ENCODE measurements around the gene HTATSF1.

HTATSF1 gene

DNA sequence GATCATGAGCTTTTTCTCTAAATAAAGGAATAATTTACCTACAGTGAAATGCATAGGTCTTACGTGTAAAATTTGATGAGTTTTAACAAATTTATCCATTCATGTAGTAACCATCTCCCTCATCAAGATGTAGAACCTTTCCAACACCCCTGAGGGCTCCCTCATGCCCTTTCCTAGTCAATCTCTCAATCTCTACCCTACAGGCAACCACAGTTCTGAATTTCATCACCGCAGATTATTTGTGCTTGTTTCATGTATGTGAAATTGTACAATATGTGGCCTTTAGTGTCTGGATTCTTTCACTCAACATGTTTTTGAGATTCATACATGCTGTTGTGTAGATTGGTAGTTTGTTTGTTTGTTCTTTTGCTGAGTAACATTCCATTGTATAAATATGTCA lies 36.7 kb downstream of the HTATSF1 start:
- Mint-ChIP-seq H3K4me3 (no peak overlapping the region), H3K4me1 (peaks cover 2% of the 10 kb centered on the region), H3K36me3 (no peaks in the 10 kb centered on the region), H3K27ac (no peak overlapping the region), H3K9me3 (no peaks in the 10 kb centered on the region)
- DNase-seq (ENCODE audit: low spot score in 2 of 2) (no peak), ATAC-seq (no peak)

DNA sequence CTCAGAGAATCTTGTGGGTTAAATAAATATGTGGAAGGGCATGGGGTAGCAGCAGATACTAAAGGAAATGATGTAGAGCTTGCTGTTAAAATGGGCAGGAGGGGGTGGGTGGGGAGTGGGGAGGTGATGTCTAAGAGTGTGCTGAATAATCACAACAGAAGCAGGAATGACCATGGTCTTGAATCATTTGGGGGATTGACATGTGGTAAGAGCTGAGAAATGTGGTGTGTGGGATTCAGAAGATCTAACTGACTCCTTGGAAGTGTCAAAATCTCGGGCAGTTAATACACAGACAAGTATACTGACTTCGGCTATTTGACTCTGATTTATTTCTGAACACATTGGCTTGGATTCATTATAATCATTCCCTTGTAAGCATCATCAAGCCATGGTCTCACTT lies 41.4 kb downstream of the HTATSF1 start:
- H3K27ac Mint-ChIP-seq = no peak overlapping the region
- DNase-seq (ENCODE audit: low spot score in 2 of 2) = no peak
- no peaks in the 10 kb centered on the region for H3K36me3 Mint-ChIP-seq
- no peaks in the 10 kb centered on the region for H3K9me3 Mint-ChIP-seq
- H3K4me1 Mint-ChIP-seq = peaks cover 15% of the 10 kb centered on the region
- ATAC-seq = peak; percentile 28
- H3K4me3 Mint-ChIP-seq = no peak overlapping the region

DNA sequence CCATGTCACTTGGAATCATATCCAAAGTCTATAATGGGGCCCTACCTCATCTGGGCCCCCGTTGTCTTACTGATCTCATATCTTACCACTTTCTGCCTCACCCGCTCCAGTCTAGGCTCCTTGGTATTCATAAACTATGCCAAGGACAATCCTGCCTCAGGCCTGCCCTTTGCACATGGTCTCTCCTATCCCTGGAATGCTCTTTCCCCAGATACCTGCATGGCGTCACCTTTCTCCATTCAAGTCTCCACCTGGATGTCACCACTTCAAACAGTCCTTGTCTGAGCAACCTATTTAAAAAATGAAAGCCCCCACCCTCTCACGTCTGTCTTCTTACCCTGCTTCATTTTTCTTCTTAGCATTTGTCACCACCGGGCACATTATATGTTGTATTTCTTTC lies 42.8 kb downstream of the HTATSF1 start:
- ATAC-seq = no peak
- Mint-ChIP-seq H3K27ac (no peak overlapping the region), H3K4me1 (peaks cover 23% of the 10 kb centered on the region), H3K36me3 (no peaks in the 10 kb centered on the region), H3K9me3 (no peaks in the 10 kb centered on the region), H3K4me3 (no peak overlapping the region)
- DNase-seq (ENCODE audit: low spot score in 2 of 2) = no peak

DNA sequence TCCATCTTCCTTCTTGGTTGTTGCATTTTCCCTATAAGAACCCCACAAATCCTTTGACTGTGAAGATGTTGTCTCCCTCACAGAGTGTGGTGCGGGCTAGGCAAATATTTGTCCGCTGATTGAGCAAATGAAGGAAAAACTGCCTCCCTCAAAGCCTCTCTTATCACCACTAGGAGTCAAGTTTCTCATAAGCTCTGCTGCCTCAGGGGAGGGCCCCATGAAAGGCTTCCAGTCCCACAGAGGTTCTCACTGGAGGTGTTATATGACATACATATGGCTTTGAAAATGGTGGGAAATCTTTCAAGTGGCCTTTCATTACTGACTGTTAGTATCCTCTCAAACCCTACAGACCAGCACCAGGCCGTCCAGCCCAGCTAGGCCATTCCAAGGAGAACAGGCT lies 43.9 kb downstream of the HTATSF1 start:
- H3K9me3 Mint-ChIP-seq = no peaks in the 10 kb centered on the region
- H3K27ac Mint-ChIP-seq = no peak overlapping the region
- no peaks in the 10 kb centered on the region for H3K36me3 Mint-ChIP-seq
- no peak overlapping the region for H3K4me3 Mint-ChIP-seq
- peaks cover 30% of the 10 kb centered on the region for H3K4me1 Mint-ChIP-seq
- ATAC-seq (no peak), DNase-seq (ENCODE audit: low spot score in 2 of 2) (no peak)

DNA sequence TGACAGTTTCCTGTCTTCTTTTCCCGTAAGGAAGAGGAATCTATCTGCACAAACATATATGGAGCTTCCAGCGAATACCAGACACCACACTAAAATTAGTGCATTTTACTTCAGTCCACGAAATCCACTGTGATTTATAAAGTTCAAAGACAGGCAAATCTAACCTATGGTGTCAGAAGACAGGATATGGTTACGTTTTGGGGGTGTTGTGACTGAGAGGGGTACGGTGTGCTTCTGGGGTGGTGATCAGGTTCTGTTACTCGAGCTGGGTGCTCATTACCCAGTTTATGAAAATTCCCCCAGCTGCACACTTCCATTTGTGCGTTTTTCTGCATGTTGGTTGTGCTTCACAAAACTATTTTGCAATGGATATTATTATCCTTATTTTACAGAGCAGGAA lies 44.9 kb downstream of the HTATSF1 start:
- Mint-ChIP-seq H3K4me3 (no peak overlapping the region), H3K4me1 (peaks cover 30% of the 10 kb centered on the region), H3K27ac (no peak overlapping the region), H3K36me3 (no peaks in the 10 kb centered on the region), H3K9me3 (no peaks in the 10 kb centered on the region)
- no peak for DNase-seq (ENCODE audit: low spot score in 2 of 2)
- no peak for ATAC-seq

DNA sequence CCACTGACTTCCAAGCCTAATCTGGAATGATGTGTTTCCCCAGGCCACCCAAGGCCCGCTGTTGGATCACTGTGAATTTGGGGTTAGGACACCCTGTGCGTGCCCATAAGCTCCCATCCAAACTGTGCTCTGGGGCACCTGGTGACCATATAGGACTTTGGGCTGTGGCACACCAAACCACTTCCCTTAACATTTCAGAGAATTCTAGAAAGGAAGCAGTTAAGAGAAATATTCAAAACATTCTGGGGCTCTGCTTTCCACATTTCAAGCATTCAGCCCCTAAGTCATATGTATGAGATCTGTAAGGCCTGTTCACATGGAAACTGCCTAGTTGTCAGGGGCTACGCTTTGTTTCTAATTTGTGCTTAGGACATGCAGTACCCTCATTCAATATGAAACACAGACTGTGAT lies 49.0 kb downstream of the HTATSF1 start:
- DNase-seq (ENCODE audit: low spot score in 2 of 2) = peak in 1 of 2 donors; percentile 53
- H3K27ac Mint-ChIP-seq = peak overlapping the region; percentile 84
- peak; percentile 82 for ATAC-seq
- no peaks in the 10 kb centered on the region for H3K36me3 Mint-ChIP-seq
- H3K4me1 Mint-ChIP-seq = peaks cover 15% of the 10 kb centered on the region
- no peaks in the 10 kb centered on the region for H3K9me3 Mint-ChIP-seq
- no peak overlapping the region for H3K4me3 Mint-ChIP-seq

DNA sequence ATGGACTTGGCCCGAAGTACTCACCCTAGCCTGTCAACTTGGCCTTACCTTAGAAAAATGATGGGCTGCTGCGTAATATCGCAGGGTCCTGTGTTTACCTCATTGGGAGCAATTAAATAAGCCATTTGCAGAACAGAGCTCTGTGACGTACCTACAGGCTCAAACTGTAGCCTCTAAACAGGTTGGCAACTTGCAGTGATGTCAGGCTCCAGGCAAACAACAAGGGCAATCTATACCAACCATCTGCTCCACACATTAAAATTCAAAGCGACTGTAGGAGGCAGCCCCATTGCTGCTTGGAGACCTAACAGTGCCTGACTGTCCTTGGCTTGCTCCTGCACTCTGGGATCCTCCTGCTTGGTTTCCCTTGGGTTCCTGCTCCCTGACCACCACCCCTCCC lies 51.8 kb downstream of the HTATSF1 start:
- Mint-ChIP-seq H3K4me1 (peaks cover 15% of the 10 kb centered on the region), H3K36me3 (no peaks in the 10 kb centered on the region), H3K4me3 (no peak overlapping the region), H3K27ac (no peak overlapping the region), H3K9me3 (no peaks in the 10 kb centered on the region)
- ATAC-seq = no peak
- DNase-seq (ENCODE audit: low spot score in 2 of 2) = no peak

DNA sequence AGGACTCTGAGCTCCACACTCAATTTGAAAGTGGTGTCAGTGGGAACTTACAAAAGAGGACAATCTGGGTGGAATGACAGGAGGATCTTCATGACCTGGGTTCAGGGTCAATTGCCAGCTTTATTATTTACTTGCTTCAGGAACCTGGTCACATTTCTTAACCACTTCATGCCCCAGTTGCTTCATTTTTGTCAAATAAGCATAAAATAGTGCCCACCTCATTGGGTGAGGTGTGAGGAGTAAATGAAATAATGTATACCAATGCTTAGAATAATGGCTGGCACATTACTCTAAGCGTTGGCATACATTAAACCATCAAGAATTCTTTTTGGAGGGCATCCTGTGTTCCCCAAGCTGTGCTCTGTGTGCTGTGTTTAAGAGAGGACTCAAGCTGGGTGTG lies 54.0 kb downstream of the HTATSF1 start:
- Mint-ChIP-seq H3K4me3 (no peak overlapping the region), H3K4me1 (no peaks in the 10 kb centered on the region), H3K9me3 (no peaks in the 10 kb centered on the region), H3K27ac (no peak overlapping the region), H3K36me3 (no peaks in the 10 kb centered on the region)
- no peak for ATAC-seq
- DNase-seq (ENCODE audit: low spot score in 2 of 2) = no peak

DNA sequence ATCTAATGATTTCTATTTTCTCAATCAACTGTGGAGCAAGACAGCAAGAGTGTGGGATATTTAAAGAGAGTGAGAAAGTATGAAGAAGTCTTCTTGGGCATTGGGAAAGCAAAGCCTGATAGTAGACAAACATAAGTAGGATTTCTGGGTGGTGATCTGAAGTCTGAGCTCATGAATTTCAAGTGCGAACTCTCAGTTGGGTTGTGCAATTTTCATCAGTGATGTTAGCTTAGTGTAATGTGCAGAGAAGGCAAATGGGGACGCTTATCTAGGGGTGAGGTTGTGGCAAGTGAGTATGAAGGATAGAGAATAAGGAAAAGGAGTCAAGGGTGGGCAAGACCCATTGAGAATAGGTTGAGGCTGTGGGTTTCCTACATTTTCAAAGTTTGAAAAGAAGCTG lies 58.3 kb downstream of the HTATSF1 start:
- Mint-ChIP-seq H3K4me3 (no peak overlapping the region), H3K36me3 (no peaks in the 10 kb centered on the region), H3K9me3 (no peaks in the 10 kb centered on the region), H3K4me1 (no peaks in the 10 kb centered on the region), H3K27ac (no peak overlapping the region)
- no peak for DNase-seq (ENCODE audit: low spot score in 2 of 2)
- no peak for ATAC-seq
